Stimulated activated CD8-positive, alpha-beta memory T cell treated with anti-CD3 and anti-CD28 coated beads, Interleukin-15, amount 100 ng/mL, for 48 hours (primary cell): ENCODE data around the gene FAM234B.
"Not testable (repeated sequence)": the region's sequence is repeated elsewhere in the genome, so short reads cannot be mapped to it uniquely, and the experiment has no call there.

Experiments
- DNase-seq, 2 donors: peaks; one replicate each; pipeline ENCODE4 v3.0.0-alpha.2; 2020; ENCODE audit warnings: low read depth in 2 of 2

The FAM234B gene

GRCh38 chr12:13023811-13024530, 20.2 kb upstream of the FAM234B start:
- DNase-seq: no peak

DNA sequence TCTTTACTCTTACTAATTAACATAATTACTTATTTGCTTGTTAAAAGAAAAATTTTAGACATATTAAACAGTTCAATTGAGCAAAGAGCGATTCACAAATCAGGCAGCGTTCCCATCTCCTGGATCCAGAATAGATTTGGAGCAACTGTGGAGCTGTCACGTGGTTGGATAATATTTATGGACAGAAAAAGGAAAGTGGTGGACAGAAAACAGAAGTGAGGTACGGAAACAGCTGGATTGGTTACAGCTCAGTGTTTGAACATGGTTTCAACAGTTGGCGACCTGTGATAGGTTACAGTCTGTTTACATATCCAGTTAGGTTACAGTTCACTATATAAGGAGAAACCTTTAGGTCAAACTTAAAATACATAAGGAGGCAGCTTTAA, 19.7 kb upstream of the FAM234B start:
- DNase-seq: no peak

DNA sequence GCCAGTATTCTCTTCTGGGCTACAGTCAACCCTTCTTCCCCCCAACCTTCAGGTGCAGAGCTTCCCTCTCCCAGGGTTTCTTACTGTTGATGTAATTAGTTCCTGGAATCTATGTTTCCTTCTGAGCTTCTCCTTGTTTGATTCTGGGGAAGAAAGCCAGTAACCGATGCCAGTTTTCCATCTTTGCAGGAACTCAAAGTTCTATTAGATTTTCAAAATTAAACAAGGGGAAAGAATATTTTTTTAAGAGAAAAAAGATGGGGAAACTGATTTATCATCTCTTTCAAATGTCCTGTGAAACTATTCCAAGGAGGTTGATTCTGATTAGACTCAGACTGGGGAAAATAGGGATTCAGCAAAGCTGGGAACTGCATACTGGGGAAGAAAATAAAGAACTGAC, 17.9 kb upstream of the FAM234B start:
- DNase-seq: no peak

DNA sequence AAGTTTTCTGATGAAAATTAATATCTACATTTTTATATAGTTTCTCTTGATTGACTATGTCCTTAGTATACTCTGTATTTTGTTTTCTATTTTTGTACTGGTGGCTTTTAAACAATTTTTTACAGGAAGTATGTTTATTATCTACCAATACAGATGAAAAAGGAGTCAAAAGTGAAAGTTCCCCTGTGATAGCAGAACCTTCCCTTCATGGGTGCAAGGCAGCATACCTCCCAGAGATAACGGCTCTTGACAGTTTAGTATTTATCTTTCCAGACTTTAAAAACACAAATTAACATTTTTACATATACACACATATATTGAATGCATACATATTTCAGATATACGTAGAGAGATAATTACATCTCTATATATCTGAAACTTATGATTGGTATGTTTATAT, 17.1 kb upstream of the FAM234B start:
- DNase-seq: no peak

DNA sequence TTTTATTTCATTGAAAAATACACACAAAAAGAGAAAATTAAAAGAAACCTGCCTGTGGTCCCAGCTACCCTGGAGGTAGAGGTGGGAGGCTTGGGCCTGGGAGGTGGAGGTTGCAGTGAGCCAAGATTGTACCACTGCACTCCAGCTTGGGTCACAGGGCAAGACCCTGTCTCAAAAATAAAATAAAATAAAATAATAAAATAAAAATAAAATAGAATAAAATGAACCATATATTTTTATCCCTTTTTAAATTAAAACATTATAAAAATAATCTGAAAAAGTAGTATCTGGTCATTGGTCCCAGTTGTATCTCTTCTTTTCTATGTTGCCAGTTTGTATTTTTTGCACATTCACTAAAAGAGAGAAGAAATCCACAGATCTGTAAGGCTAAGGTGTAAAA, 16.7 kb upstream of the FAM234B start:
- no peak for DNase-seq

GRCh38 chr12:13028825-13029570, 15.2 kb upstream of the FAM234B start:
- no peak for DNase-seq

DNA sequence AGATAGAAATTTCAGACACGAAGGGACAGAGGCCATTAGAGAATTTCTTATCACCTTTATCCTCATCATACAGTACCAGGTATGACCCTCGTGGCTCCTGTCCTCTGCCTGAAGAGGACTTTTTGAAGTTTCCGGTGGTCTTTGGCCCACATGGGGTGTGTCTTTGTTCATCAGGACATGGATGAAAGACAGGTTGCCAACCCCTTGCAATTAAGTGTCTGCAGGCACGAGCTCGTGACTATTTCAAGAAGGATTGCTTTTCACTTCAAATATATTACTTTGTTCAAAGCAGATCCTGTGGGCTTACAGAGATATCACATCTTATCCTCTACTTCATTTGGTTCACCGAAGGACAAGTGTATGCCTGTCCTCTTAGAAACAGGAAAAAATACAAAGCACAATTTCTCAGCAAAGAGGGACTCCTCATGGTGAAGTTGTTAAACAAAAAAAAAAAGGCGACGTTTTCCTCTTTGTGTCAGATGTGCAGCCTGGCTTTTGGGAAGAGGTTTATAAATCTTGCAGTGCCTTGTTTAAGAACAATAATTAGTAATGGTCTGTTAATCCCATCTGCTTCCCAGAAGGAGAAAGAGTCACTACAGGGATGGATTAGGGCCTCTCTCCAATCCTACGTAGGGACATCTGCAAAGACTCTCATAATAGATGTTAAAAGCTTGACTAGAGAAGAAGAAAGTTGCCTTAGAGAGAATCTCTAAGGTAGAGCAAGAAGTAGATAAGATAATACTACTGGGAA, 13.5 kb upstream of the FAM234B start:
- no peak for DNase-seq

- DNase-seq: no peak
These were observed 12.0 kb upstream of the FAM234B start for GRCh38 chr12:13032164-13032563.

- DNase-seq: no peak
These were observed 10.7 kb upstream of the FAM234B start for GRCh38 chr12:13033476-13033875.

DNA sequence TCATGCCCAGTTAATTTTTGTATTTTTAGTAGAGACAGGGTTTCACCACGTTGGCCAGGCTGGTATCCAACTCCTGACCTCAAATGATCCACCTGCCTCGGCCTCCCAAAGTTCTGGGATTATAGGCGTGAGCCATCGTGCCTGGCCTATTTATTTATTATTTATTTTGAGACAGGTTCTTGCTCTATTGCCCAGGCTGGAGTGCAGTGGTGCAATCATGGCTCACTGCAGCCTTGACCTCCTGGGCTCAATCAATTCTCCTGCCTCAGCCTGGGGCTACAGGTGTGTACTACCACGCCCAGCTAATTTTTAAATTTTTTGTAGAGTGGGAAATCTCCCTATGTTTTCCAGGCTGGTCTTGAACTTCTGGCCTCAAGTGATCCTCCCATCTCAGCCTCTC, 8.8 kb upstream of the FAM234B start:
- DNase-seq: not testable (repeated sequence)

- DNase-seq: no peak
These were observed 7.3 kb upstream of the FAM234B start for GRCh38 chr12:13036881-13037280.

DNA sequence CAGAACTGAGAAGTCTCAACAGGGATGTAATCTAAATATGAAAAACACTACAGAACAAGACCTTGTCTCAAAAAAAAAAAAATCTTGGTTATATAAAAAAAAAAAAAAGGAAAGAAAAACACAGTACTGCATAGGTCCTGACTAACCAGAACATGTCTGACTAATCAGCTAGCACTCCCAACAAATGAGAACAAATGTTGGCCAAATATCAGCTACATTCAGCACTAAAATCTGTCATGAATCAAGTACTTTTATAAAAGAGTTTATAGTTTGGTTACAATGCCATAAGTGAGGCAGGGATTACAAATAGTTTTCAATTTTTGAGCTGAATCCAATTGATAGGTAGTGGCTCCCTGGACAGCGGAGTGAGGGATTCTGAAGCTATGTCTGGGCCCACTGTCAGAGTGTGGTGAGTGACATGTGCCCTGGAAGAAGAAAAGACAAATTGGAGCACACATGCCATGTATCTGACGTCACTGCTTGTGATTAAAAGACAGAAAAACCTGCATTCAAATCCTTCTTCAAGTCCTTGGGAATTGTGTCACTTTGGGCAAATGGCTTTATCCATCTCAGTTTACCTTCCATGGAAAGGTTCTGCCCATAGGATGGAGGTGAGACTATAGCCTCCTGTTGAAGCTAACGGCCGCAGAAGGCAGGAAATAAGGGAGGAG, 5.6 kb upstream of the FAM234B start:
- DNase-seq: no peak

GRCh38 chr12:13039328-13039956, 4.7 kb upstream of the FAM234B start:
- DNase-seq: no peak

- DNase-seq: no peak
These were observed 3.0 kb upstream of the FAM234B start for GRCh38 chr12:13041224-13041623.

GRCh38 chr12:13042666-13043230, 1.4 kb upstream of the FAM234B start:
- no peak for DNase-seq

- DNase-seq: no peak
These were observed 722 bp downstream of the FAM234B start for GRCh38 chr12:13044906-13045299.

GRCh38 chr12:13045816-13046215, 1.6 kb downstream of the FAM234B start:
- no peak for DNase-seq

DNA sequence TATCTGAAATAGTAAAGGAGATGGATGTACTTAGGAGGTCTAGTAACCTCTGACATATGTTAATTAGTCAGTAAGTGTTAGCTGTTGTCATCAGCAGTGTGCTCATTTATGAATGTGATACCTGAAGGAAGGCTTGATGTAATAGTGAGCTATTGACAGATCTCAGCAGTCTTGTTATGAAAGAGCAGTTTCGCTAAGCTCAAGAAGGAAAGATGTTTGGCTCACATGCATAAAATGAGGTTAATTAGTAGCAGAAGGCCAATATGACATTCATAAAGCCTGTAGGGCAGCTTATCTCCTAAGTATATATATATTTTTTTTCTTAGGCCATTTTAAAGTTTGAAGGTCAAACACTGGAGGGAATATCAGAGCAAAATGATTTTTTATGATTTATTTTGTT, 2.8 kb downstream of the FAM234B start:
- no peak for DNase-seq

- no peak for DNase-seq
These were observed 5.6 kb downstream of the FAM234B start for GRCh38 chr12:13049816-13050215.

GRCh38 chr12:13052421-13052820, 8.2 kb downstream of the FAM234B start:
- no peak for DNase-seq

DNA sequence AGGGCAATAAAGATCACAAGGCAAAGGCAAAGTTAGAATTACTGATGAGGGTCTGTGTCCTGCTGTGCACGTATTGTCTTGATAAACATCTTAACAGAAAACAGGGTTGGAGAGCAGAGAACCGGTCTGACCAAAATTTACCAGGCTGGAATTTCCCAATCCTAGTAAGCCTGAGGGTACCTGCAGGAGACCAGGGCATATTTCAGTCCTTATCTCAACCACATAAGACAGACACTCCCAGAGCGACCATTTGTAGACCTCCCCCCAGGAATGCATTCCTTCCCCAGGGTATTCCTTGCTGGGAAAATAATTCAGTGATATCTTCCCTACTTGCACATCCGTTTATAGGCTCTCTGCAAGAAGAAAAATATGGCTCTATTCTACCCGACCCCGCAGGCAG, 9.4 kb downstream of the FAM234B start:
- DNase-seq: not testable (repeated sequence)
